ENCODE results near the gene FMN1. TPM values are rescaled to one million over a fixed set of nuclear protein-coding genes. Genes with fewer than 3 reads are reported as not detected.

Gene FMN1
- polyA plus RNA-seq, 1 donor from 2014 or later: 0.40 TPM

DNA sequence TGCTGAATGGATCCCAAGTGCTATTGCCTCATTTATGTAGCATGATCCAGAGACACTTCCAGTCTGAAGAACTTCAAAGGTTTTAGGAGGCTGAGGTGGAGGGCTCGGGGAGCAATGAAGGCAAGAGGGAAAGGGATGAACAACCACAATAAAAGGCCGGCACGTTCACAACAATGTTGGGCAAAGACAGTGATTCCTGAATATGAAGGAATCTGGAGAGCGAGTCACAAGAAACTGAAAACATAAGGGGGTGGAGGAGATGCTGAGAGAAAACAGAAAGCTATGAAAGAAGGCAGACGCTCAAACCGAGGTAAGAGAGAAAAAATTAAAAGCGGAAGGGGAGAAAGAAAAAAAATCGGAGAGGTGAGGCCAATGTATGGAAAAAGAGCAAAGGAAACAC, 356.6 kb downstream of the FMN1 start:
- Histone ChIP-seq H4K20me1 (ENCODE audit: insufficient read depth) (no peaks in the 10 kb centered on the region), H3K36me3 (ENCODE audit: insufficient read depth, low read length) (no peaks in the 10 kb centered on the region), H3K9me2 (ENCODE audit: insufficient read depth, low read length) (no peaks in the 10 kb centered on the region), H3K27ac (ENCODE audit: low read length) (no peak overlapping the region), H3K27me3 (ENCODE audit: insufficient read depth, low read depth, low read length) (no peaks in the 10 kb centered on the region), H3K4me3 (ENCODE audit: low read length) (no peak overlapping the region), H3F3A (ENCODE audit: insufficient read depth, low read length, poor library complexity, severe bottlenecking) (no peaks in the 10 kb centered on the region), H3K9ac (ENCODE audit: low read length) (no peak overlapping the region), H2AFZ (ENCODE audit: low read depth, low read length) (no peak overlapping the region), H3K4me2 (ENCODE audit: low read length) (no peak overlapping the region), H3K79me2 (replicated peaks; ENCODE audit: insufficient read depth, low read length) (no peaks in the 10 kb centered on the region), H3K9me3 (ENCODE audit: low read length) (no peaks in the 10 kb centered on the region)
- no peak for TF ChIP-seq EZH2 (IDR thresholded peaks at IDR 0.05; ENCODE audit: borderline replicate concordance, insufficient read depth, low read length, poor library complexity, severe bottlenecking)
- no peak for TF ChIP-seq SMC3 (conservative IDR thresholded peaks at IDR 0.05; ENCODE audit: poor library complexity)
- no peak for TF ChIP-seq EP300 (conservative IDR thresholded peaks at IDR 0.05; ENCODE audit: poor library complexity, severe bottlenecking)
- TF ChIP-seq, protein P1, sequence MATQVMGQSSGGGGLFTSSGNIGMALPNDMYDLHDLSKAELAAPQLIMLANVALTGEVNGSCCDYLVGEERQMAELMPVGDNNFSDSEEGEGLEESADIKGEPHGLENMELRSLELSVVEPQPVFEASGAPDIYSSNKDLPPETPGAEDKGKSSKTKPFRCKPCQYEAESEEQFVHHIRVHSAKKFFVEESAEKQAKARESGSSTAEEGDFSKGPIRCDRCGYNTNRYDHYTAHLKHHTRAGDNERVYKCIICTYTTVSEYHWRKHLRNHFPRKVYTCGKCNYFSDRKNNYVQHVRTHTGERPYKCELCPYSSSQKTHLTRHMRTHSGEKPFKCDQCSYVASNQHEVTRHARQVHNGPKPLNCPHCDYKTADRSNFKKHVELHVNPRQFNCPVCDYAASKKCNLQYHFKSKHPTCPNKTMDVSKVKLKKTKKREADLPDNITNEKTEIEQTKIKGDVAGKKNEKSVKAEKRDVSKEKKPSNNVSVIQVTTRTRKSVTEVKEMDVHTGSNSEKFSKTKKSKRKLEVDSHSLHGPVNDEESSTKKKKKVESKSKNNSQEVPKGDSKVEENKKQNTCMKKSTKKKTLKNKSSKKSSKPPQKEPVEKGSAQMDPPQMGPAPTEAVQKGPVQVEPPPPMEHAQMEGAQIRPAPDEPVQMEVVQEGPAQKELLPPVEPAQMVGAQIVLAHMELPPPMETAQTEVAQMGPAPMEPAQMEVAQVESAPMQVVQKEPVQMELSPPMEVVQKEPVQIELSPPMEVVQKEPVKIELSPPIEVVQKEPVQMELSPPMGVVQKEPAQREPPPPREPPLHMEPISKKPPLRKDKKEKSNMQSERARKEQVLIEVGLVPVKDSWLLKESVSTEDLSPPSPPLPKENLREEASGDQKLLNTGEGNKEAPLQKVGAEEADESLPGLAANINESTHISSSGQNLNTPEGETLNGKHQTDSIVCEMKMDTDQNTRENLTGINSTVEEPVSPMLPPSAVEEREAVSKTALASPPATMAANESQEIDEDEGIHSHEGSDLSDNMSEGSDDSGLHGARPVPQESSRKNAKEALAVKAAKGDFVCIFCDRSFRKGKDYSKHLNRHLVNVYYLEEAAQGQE (IDR thresholded peaks at IDR 0.05; ENCODE audit: borderline replicate concordance): no peak
- no peak for TF ChIP-seq TAF1 (IDR thresholded peaks at IDR 0.05; ENCODE audit: low read depth)
- no peak for TF ChIP-seq POLR2AphosphoS5 (IDR thresholded peaks at IDR 0.05)
- TF ChIP-seq RAD21 (conservative IDR thresholded peaks at IDR 0.05): no peak
- TF ChIP-seq, protein P2, sequence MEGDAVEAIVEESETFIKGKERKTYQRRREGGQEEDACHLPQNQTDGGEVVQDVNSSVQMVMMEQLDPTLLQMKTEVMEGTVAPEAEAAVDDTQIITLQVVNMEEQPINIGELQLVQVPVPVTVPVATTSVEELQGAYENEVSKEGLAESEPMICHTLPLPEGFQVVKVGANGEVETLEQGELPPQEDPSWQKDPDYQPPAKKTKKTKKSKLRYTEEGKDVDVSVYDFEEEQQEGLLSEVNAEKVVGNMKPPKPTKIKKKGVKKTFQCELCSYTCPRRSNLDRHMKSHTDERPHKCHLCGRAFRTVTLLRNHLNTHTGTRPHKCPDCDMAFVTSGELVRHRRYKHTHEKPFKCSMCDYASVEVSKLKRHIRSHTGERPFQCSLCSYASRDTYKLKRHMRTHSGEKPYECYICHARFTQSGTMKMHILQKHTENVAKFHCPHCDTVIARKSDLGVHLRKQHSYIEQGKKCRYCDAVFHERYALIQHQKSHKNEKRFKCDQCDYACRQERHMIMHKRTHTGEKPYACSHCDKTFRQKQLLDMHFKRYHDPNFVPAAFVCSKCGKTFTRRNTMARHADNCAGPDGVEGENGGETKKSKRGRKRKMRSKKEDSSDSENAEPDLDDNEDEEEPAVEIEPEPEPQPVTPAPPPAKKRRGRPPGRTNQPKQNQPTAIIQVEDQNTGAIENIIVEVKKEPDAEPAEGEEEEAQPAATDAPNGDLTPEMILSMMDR (IDR thresholded peaks at IDR 0.05; ENCODE audit: poor library complexity, severe bottlenecking): no peak
- no peak for TF ChIP-seq MXI1 (conservative IDR thresholded peaks at IDR 0.05; ENCODE audit: poor library complexity, severe bottlenecking)

DNA sequence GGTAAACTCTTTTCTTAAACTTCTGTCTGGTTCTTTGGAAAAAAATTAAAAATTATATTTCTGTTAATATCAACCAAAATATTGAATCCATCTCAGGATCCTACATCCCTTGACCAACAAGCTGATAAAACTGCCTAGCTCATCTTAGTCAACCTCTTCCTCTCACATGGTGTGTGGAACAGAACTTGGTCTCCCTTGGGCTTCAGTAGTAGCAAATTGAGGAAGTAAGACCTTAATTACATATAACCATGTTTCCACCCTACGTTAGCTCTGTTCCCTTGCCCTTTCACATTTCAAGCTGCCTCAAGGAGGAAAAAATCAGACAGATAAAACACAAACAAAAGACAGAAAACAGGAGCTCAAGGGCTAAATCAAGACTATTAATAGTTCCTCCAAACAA, 360.4 kb downstream of the FMN1 start:
- Histone ChIP-seq H3K27ac (ENCODE audit: low read length) (no peak overlapping the region), H3K9ac (ENCODE audit: low read length) (no peak overlapping the region), H3K4me2 (ENCODE audit: low read length) (no peak overlapping the region), H3K36me3 (ENCODE audit: insufficient read depth, low read length) (no peaks in the 10 kb centered on the region), H3F3A (ENCODE audit: insufficient read depth, low read length, poor library complexity, severe bottlenecking) (no peaks in the 10 kb centered on the region), H3K4me3 (ENCODE audit: low read length) (no peak overlapping the region), H2AFZ (ENCODE audit: low read depth, low read length) (no peak overlapping the region), H3K79me2 (replicated peaks; ENCODE audit: insufficient read depth, low read length) (no peaks in the 10 kb centered on the region), H3K27me3 (ENCODE audit: insufficient read depth, low read depth, low read length) (no peaks in the 10 kb centered on the region), H3K9me3 (ENCODE audit: low read length) (no peaks in the 10 kb centered on the region), H4K20me1 (ENCODE audit: insufficient read depth) (no peaks in the 10 kb centered on the region), H3K9me2 (ENCODE audit: insufficient read depth, low read length) (peaks cover 3% of the 10 kb centered on the region)
- TF ChIP-seq RAD21 (conservative IDR thresholded peaks at IDR 0.05): no peak
- TF ChIP-seq POLR2AphosphoS5 (IDR thresholded peaks at IDR 0.05): no peak
- TF ChIP-seq, protein P2 (IDR thresholded peaks at IDR 0.05; ENCODE audit: poor library complexity, severe bottlenecking): no peak
- TF ChIP-seq EP300 (conservative IDR thresholded peaks at IDR 0.05; ENCODE audit: poor library complexity, severe bottlenecking): no peak
- TF ChIP-seq MXI1 (conservative IDR thresholded peaks at IDR 0.05; ENCODE audit: poor library complexity, severe bottlenecking): no peak
- no peak for TF ChIP-seq EZH2 (IDR thresholded peaks at IDR 0.05; ENCODE audit: borderline replicate concordance, insufficient read depth, low read length, poor library complexity, severe bottlenecking)
- TF ChIP-seq TAF1 (IDR thresholded peaks at IDR 0.05; ENCODE audit: low read depth): no peak
- TF ChIP-seq, protein P1 (IDR thresholded peaks at IDR 0.05; ENCODE audit: borderline replicate concordance): no peak
- no peak for TF ChIP-seq SMC3 (conservative IDR thresholded peaks at IDR 0.05; ENCODE audit: poor library complexity)
